LoVo (cell line): Measurements from ENCODE around the gene KCNIP1.

Source experiments
- DNase-seq: peaks from one replicate; pipeline ENCODE4 v3.0.0-alpha.2; 2016; ENCODE audit warnings: low spot score

The KCNIP1 gene

DNA sequence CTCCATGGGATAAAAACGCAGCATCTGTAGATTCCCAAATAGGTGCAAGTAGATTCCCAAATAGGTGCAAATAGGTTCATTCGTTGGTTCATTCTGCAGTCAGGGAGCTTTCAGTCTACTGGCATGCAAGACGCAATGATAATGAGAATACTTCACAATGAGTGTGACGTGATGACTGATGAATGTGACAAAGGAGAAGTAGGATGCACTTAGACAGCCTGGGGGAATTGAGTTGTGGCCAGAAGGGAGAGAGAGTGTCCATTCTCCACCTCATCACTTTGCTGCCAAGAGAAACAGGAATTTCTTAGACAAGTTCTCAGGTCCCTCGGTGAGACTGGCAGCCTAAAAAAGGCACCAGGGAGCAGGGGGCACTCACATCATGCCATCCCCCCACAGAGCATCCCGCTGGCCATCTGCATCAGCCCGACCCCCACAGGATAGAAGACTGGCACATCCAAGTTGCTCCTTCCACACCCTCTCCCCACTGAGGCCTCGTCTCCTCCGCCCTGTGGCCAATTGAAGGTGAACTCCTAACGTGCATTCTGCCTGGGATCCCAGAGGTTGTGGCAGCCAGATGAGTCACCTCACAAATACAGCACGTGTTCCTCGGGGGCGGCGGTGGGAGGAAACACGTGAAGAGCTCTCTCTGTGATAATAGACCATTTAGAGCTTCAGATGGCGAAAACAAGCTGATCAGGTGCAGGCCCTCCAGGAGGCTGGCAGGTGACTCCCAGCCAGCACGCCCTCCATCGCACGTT lies 19.9 kb upstream of the KCNIP1 start:
- DNase-seq: peak; percentile 41

GRCh38 chr5:170484459-170484831 lies 19.4 kb upstream of the KCNIP1 start:
- DNase-seq: no peak

GRCh38 chr5:170484847-170485615 lies 18.8 kb upstream of the KCNIP1 start:
- no peak for DNase-seq

GRCh38 chr5:170485616-170485911 lies 18.3 kb upstream of the KCNIP1 start:
- no peak for DNase-seq

- no peak for DNase-seq
Measured at GRCh38 chr5:170486371-170486770, 17.4 kb upstream of the KCNIP1 start.

DNA sequence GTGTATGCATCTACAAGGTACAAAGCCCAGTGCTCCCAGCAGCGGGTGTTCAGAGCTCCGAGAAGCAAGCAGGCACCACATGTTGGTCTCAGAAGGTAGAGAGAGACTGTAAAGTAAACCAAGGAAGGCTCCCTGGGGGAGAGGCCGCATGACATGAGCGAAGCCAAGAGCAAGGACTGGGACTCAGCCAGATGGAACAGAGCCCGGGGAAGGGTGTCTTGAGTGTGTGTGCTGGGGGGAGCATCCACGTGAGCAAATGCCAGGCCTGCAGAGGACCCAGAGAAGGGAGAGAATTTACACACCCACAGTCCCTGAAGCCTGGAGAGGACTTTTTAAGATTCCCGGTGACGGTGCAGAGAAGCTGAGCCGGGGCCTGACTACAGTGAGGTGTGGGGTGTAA lies 15.2 kb upstream of the KCNIP1 start:
- no peak for DNase-seq

DNA sequence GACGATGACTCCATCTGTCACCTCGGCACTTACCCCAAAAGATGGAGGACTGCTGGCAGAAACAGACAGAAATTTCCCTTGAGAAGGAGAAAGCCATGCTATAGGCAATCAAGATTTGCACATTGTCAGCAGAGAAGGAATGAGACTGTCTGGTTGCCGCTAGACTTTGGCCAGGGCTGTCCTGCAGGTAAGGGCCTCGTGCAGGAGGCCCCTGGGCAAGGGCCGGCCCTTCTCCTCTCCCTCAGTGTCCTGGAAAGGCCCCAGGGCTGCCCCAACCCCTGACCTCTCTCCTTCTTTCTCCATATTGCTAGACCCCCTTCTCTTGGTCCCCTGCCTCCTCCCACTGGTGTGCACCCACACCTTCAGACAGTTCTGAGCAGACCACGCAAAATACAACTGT lies 14.6 kb upstream of the KCNIP1 start:
- no peak for DNase-seq

DNA sequence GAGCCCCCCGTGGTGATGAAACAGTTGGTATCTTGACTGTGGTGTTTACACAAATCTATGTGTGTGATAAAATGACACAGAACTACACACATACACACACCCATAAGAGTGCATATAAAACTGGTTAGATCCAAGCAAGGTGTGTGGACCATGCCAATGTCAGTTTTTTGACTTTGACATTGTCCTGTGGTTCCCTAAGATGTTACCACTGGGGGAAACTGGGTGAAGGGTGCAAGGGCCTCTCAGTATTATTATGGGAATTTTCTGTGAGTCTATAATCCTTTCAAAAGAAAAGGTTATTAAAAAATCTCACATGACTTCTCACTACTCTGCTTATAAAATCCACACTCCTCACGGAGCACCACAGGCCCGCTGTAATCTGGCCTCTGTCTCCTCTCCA lies 13.4 kb upstream of the KCNIP1 start:
- DNase-seq: no peak

GRCh38 chr5:170491479-170491878 lies 12.3 kb upstream of the KCNIP1 start:
- DNase-seq: peak; percentile 40

GRCh38 chr5:170493028-170493820 lies 10.6 kb upstream of the KCNIP1 start:
- DNase-seq: no peak

DNA sequence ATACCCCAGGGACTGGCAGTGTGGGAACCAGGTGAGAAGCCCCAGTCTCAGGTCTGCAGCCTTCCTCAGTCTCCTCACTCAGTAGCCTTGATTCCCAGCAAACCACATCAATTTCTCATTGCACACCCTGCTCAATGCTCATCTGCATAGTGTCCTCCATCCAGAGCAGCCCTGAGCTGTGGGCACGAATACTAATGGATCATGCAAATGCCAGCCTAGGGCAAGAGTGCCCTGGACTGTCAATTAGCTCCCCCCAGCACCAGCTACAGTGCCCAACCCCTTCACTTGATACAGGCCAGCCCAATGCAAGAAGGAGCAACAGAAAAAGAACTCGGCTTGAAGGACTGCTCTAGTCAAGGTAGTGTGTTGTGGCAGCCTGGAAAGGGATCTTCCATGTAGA lies 9.8 kb upstream of the KCNIP1 start:
- DNase-seq: no peak

DNA sequence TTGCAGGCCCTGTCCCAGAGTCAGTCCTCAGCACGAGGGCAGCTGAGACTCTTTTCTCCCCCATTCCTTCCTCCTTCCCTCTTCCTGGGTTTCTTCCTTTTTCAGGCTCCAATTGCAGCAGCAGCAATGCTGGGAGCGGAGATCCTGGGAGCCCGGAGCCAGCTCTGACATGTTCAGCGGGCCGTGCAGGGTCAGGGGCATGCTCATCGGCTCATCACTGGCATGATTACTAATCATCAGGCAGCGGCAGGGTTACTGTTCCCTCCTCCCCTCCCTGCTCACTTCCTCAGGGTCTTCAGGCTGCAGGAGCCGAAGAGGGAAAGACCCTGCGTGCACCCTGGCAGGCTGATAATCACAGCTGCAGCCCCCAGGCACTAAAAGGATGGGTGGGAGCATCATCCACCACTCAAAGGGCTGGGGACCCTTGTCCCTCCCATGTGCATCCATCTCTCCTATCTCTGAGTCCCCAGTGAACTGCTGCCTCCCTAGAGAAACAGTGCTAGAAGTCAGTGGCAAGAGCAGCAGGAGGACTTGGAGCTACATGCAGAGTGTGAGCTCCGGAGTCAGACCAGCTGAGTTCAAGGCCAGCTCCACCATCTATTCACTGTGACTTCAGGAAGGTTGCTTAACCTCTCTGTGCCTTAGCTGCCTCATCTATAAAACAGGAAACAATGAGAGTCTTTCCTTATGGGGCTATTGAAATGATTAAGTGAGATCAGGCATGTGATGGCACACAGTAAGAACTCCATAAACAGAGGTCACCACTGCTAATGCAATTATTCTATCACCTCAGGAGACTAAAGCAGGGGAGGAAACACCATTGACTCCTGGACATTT lies 7.8 kb upstream of the KCNIP1 start:
- DNase-seq: no peak

DNA sequence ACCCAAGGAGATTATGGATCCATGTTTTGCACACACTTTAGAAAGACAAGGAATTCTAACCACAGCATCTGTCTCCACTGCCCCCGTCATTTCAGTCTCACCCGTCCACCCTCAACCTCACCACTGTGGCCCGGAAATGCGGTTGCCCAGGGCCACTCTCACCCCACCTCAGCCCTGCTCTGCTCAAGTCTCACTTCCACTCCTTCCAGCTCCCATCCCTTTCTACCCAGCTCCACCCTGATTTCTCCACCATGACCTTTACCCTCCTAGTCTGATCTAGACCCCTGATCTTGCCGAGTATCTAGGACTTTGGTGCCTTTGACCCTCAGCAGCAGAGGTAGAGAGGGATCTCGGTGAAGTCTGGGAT lies 7.2 kb upstream of the KCNIP1 start:
- DNase-seq: no peak

- DNase-seq: no peak
Measured at GRCh38 chr5:170497311-170498038, 6.3 kb upstream of the KCNIP1 start.

DNA sequence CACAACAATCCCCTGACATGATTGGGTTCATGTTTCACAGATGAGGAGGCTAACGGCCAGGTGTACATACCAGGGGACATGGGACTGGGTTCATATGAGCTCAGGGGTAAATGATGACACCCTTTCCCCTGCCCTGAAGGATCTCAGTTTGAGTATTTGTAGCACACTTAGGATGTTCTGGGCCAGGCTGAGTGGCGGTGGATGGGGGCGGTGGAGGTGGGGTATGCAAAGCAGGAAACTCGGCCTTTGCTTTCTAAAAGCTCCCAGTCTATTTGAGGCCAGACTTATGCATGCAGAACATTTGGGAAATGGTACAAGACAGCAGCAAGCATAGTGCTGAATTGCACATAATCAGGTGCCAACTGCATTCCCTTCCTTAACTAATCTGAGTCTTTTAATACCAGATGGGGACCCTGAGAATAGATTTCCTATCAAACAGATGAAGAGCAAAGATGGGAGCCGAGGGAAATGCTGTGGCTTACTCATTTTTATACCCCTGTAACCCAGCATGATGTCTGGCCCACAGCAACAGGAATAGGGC lies 4.9 kb upstream of the KCNIP1 start:
- no peak for DNase-seq

DNA sequence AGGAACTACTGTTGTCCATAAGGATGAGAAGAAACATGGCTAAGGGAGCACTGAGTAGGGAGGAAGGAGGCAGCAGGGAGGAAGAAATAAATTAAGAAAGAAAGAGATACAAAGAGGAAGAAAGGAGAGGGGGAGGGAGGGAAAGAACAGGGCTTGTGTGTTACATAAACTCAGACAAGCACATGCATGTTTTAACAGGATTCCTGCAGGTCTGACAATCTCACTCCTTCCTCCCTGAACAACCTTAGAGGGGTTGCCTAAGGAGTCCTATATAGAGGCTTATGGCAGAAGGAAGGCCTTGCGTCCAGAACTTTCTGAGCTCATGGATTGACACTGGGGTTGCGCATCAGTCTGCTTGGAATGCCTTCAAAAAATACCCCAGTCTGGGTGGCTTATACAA lies 4.2 kb upstream of the KCNIP1 start:
- no peak for DNase-seq

DNA sequence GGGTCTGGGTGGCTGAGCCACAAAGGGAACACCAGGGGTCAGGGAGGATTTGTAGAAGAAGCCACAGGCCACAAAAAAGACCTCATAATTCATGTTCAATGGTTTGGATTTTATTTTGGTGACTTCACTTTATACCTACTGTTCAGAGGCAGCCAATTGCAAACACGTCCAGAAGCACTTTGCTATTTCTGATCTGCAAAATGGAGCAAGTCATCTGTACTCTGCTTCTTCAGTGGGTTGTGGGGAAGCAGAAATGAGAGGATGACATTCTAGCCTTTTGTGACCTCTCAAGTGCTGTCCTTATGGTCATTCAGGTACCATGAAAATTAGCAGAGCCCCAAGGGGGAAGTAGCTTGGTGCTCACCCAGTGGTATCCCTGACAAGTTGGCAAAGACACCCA lies 2.5 kb upstream of the KCNIP1 start:
- DNase-seq: no peak

GRCh38 chr5:170501931-170502330 lies 1.9 kb upstream of the KCNIP1 start:
- DNase-seq: no peak

DNA sequence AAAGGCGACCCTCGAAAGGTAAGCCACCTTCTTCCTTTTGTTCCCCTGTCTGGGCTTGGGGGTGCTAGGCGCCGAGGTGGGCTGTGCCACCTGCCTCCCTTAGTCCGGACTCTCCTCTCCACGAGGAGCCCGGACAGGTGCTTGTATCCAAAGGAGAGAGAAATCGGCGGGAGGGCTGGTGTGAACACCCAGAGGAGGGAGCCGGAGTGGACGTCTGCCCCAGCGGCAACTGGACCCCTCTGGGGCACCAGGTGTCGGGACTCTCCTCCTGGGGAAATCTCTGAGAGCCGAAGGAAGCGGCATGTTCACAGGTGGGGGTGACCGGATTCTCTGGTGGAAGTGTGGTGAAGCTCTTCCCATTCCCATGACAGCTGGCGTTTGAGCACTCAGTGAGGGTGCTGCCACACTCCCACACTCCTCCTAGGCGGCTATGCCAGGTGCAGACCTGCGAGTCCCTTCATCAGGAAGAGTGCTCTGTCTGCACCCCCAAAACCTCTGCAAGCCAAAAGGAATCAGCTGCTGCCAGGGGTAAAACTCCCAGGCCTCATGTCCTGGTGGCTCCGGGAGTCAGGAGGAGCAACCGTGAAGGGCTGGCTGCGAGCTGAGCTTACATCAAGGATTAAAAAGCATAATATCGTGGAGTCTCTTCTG lies 921 bp downstream of the KCNIP1 start:
- DNase-seq: no peak

DNA sequence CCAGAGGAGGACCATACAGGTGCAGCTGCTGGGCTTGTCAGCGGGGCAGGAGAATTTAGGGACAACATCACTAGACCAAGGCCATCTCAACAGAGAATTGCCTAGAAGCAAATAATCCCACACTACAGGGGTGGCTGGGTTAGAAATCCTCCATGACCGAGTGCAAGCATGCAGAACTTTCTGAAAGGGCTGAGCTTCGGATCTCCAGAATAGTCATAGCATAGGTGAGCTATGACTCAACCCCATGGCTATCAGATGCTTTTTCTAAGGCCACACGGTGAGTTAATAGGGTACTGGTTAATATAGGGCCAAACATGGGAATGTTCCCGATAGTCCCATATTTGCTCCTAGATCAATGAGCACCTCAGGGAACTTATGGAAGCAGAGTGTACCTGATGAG lies 4.2 kb downstream of the KCNIP1 start:
- no peak for DNase-seq
